ENCODE data around the gene NFATC1.
"Not testable (repeated sequence)": the region's sequence is repeated elsewhere in the genome, so short reads cannot be mapped to it uniquely, and the experiment has no call there.

NFATC1 gene

GRCh38 chr18:79375441-79376154 lies 20.1 kb upstream of the NFATC1 start:
- FAIRE-seq: no peak

- not testable (repeated sequence) for FAIRE-seq
Observed at GRCh38 chr18:79376661-79377060, 19.1 kb upstream of the NFATC1 start.

- no peak for FAIRE-seq
Observed at GRCh38 chr18:79377187-79377891, 18.4 kb upstream of the NFATC1 start.

- no peak for FAIRE-seq
Observed at GRCh38 chr18:79378536-79379250, 17.0 kb upstream of the NFATC1 start.

- no peak for FAIRE-seq
Observed at GRCh38 chr18:79379251-79379905, 16.4 kb upstream of the NFATC1 start.

GRCh38 chr18:79379931-79380815 lies 15.6 kb upstream of the NFATC1 start:
- FAIRE-seq: no peak

- FAIRE-seq: no peak
Observed at GRCh38 chr18:79380816-79381806, 14.6 kb upstream of the NFATC1 start.

- no peak for FAIRE-seq
Observed at GRCh38 chr18:79381811-79382311, 13.9 kb upstream of the NFATC1 start.

GRCh38 chr18:79382681-79383387 lies 12.9 kb upstream of the NFATC1 start:
- no peak for FAIRE-seq

GRCh38 chr18:79383388-79384056 lies 12.2 kb upstream of the NFATC1 start:
- FAIRE-seq: no peak

GRCh38 chr18:79384151-79384807 lies 11.5 kb upstream of the NFATC1 start:
- no peak for FAIRE-seq

GRCh38 chr18:79384834-79385233 lies 10.9 kb upstream of the NFATC1 start:
- FAIRE-seq: no peak

- FAIRE-seq: no peak
Observed at GRCh38 chr18:79385326-79385707, 10.4 kb upstream of the NFATC1 start.

GRCh38 chr18:79385708-79386341 lies 9.9 kb upstream of the NFATC1 start:
- no peak for FAIRE-seq

- no peak for FAIRE-seq
Observed at GRCh38 chr18:79386547-79386946, 9.2 kb upstream of the NFATC1 start.

GRCh38 chr18:79387214-79387613 lies 8.5 kb upstream of the NFATC1 start:
- no peak for FAIRE-seq

- no peak for FAIRE-seq
Observed at GRCh38 chr18:79387615-79388014, 8.1 kb upstream of the NFATC1 start.

- FAIRE-seq: no peak
Observed at GRCh38 chr18:79388043-79388442, 7.7 kb upstream of the NFATC1 start.
